Smooth muscle cell (in vitro differentiated cells): Measurements from ENCODE around the gene SLC36A4. TPM values are rescaled to one million over a fixed set of nuclear protein-coding genes. Genes with fewer than 3 reads are reported as not detected.

Source experiments
- DNase-seq: peaks from one replicate; lab custom pipeline; 2025; ENCODE audit not compliant: unreplicated experiment; lab: John Stamatoyannopoulos, UW
- H2AFZ ChIP-seq: fragments of 200-600 bp; sonication (generic); 2 replicates; pipeline ENCODE4 v1.6.0; 2016; ENCODE audit warnings: antibody characterized with exemption, low read depth, mild to moderate bottlenecking
- H3F3A ChIP-seq: fragments of 200-600 bp; sonication (generic); 2 replicates; pipeline ENCODE4 v1.6.0; 2017; ENCODE audit warnings: antibody characterized with exemption, low read depth
- H3K27ac ChIP-seq: fragments of 200-600 bp; sonication (generic); 2 replicates; pipeline ENCODE4 v1.5.1; 2016; ENCODE audit warnings: low read depth, mild to moderate bottlenecking
- H3K27me3 ChIP-seq: fragments of 200-600 bp; sonication (generic); 2 replicates; pipeline ENCODE4 v1.6.1; 2016; ENCODE audit warnings: low read depth, mild to moderate bottlenecking
- H3K36me3 ChIP-seq: fragments of 200-600 bp; sonication (generic); 2 replicates; pipeline ENCODE4 v1.5.1; 2016; ENCODE audit warnings: low read depth
- H3K4me1 ChIP-seq: fragments of 200-600 bp; sonication (generic); 2 replicates; pipeline ENCODE4 v1.5.1; 2016; ENCODE audit warnings: low read depth
- H3K4me2 ChIP-seq: fragments of 200-600 bp; sonication (generic); 2 replicates; pipeline ENCODE4 v1.6.0; 2016; ENCODE audit warnings: mild to moderate bottlenecking
- H3K4me3 ChIP-seq: fragments of 200-600 bp; sonication (generic); 2 replicates; pipeline ENCODE4 v1.5.1; 2016; ENCODE audit warnings: mild to moderate bottlenecking
- H3K79me2 ChIP-seq: fragments of 200-600 bp; sonication (generic); 2 replicates; pipeline ENCODE4 v1.6.0; 2016; ENCODE audit warnings: low read depth, mild to moderate bottlenecking
- H3K9ac ChIP-seq: fragments of 200-600 bp; sonication (generic); 2 replicates; pipeline ENCODE4 v1.6.0; 2016; ENCODE audit warnings: low read depth
- H3K9me3 ChIP-seq: fragments of 200-600 bp; sonication (generic); replicated peaks from 2 replicates; pipeline ENCODE4 v1.5.1; 2016; ENCODE audit warnings: low read depth
- H4K20me1 ChIP-seq: fragments of 200-600 bp; sonication (generic); 2 replicates; pipeline ENCODE4 v1.6.0; 2016; ENCODE audit warnings: low read depth
- CTCF ChIP-seq: fragments of 200-600 bp; sonication (generic); IDR thresholded peaks from 2 replicates; pipeline ENCODE4 v1.5.1; 2017; ENCODE audit warnings: borderline replicate concordance, mild to moderate bottlenecking, antibody characterized with exemption; ENCODE audit not compliant: insufficient read depth, poor library complexity, severe bottlenecking
- WGBS: methylation state at CpG from one replicate; pipeline ENCODE4 v1.1.7; 2016; ENCODE audit warnings: low lambda C conversion rate; 5-methylcytosine and 5-hydroxymethylcytosine counted together
- polyA plus RNA-seq: library from polyadenylated mRNA; unstranded; fragments of >200 nt; fragmentation: Nextera tagmentation; extraction: Ambion mirVana; gene quantifications from 2 replicates; pipeline ENCODE4 v1.2.1, GENCODE V29; 2016
- total RNA-seq: library from RNA; depleted of rRNA; stranded (reverse); fragments of >200 nt; gene quantifications from 2 replicates; pipeline ENCODE4 v1.2.3, GENCODE V29; 2014

SLC36A4 gene
- total and polyA plus RNA-seq, 2 experiments from 2014 or later: 30.5 to 48.6 TPM

- Histone ChIP-seq H3K4me1 (no peaks in the 10 kb centered on the region), H3K9me3 (no peaks in the 10 kb centered on the region), H2AFZ (no peak overlapping the region), H3K79me2 (no peaks in the 10 kb centered on the region), H3K9ac (no peak overlapping the region), H3K27me3 (no peaks in the 10 kb centered on the region), H4K20me1 (no peaks in the 10 kb centered on the region), H3K4me3 (no peak overlapping the region), H3K27ac (no peak overlapping the region), H3F3A (no peaks in the 10 kb centered on the region), H3K36me3 (no peaks in the 10 kb centered on the region), H3K4me2 (no peak overlapping the region)
- 95% methylated on average over 1 of the region's 1 CpG for WGBS
- no peak for TF ChIP-seq CTCF
- DNase-seq: no peak
These were observed 32.1 kb upstream of the SLC36A4 start for GRCh38 chr11:93229876-93230275.

GRCh38 chr11:93225662-93226061 is 27.9 kb upstream of the SLC36A4 start:
- H3K79me2 ChIP-seq: no peaks in the 10 kb centered on the region
- H4K20me1 ChIP-seq: no peaks in the 10 kb centered on the region
- H3K27me3 ChIP-seq: no peaks in the 10 kb centered on the region
- H3K27ac ChIP-seq: no peak overlapping the region
- H3K9ac ChIP-seq: no peak overlapping the region
- 79% methylated on average over 2 of the region's 2 CpGs for WGBS
- no peaks in the 10 kb centered on the region for H3K9me3 ChIP-seq
- no peak overlapping the region for H3K4me3 ChIP-seq
- no peak overlapping the region for H3K4me2 ChIP-seq
- H2AFZ ChIP-seq: no peak overlapping the region
- H3K4me1 ChIP-seq: no peaks in the 10 kb centered on the region
- TF ChIP-seq CTCF: peak; percentile 54
- DNase-seq: no peak
- no peaks in the 10 kb centered on the region for H3F3A ChIP-seq
- H3K36me3 ChIP-seq: no peaks in the 10 kb centered on the region

GRCh38 chr11:93221539-93221938 is 23.7 kb upstream of the SLC36A4 start:
- H3K79me2 ChIP-seq: no peaks in the 10 kb centered on the region
- WGBS: 65% methylated on average over 4 of the region's 4 CpGs
- no peak overlapping the region for H3K4me2 ChIP-seq
- H3K9me3 ChIP-seq: no peaks in the 10 kb centered on the region
- no peaks in the 10 kb centered on the region for H3K36me3 ChIP-seq
- H2AFZ ChIP-seq: no peak overlapping the region
- no peaks in the 10 kb centered on the region for H3F3A ChIP-seq
- H3K9ac ChIP-seq: no peak overlapping the region
- peaks cover 10% of the 10 kb centered on the region for H3K4me1 ChIP-seq
- no peak overlapping the region for H3K4me3 ChIP-seq
- DNase-seq: no peak
- H3K27ac ChIP-seq: no peak overlapping the region
- H4K20me1 ChIP-seq: no peaks in the 10 kb centered on the region
- no peak for TF ChIP-seq CTCF
- H3K27me3 ChIP-seq: no peaks in the 10 kb centered on the region

- Histone ChIP-seq H3F3A (no peaks in the 10 kb centered on the region), H3K27ac (no peak overlapping the region), H3K4me1 (peaks cover 10% of the 10 kb centered on the region), H3K4me2 (no peak overlapping the region), H3K27me3 (no peaks in the 10 kb centered on the region), H4K20me1 (no peaks in the 10 kb centered on the region), H2AFZ (no peak overlapping the region), H3K9ac (no peak overlapping the region), H3K4me3 (no peak overlapping the region), H3K9me3 (no peaks in the 10 kb centered on the region), H3K79me2 (no peaks in the 10 kb centered on the region), H3K36me3 (no peaks in the 10 kb centered on the region)
- no peak for DNase-seq
- TF ChIP-seq CTCF: no peak
These were observed 22.3 kb upstream of the SLC36A4 start for GRCh38 chr11:93220078-93220477.
